ENCODE measurements around the gene OR5AN1.

- no peak for TF ChIP-seq GFI1B (tag by site-specific recombination; IDR thresholded peaks at IDR 0.05)
- no peak for TF ChIP-seq ZNF704 (tag by site-specific recombination; IDR thresholded peaks at IDR 0.05)
- TF ChIP-seq ZSCAN18 (tag by site-specific recombination; IDR thresholded peaks at IDR 0.05) = no peak
- TF ChIP-seq ZNF747 (tag by site-specific recombination; IDR thresholded peaks at IDR 0.05) = no peak
- no peak for TF ChIP-seq ZNF670 (tag by site-specific recombination; IDR thresholded peaks at IDR 0.05; ENCODE audit: low read depth)
- TF ChIP-seq ZBTB49 (tag by site-specific recombination; IDR thresholded peaks at IDR 0.05; ENCODE audit: low read depth) = no peak
Measured at GRCh38 chr11:59358020-59358419, 675 bp upstream of the OR5AN1 start.
